DOHH2 (cell line): ENCODE measurements around the gene ZDHHC17.

Experiments
- EZH2phosphoT487 ChIP-seq: fragments of 200-600 bp; sonication (generic); IDR thresholded peaks from 2 replicates; pipeline ENCODE4 v1.6.1; 2017; ENCODE audit warnings: borderline replicate concordance, mild to moderate bottlenecking, antibody characterized with exemption, low read length, moderate library complexity, mixed read lengths
- TF ChIP-seq, protein P1 (sequence below): fragments of 200-600 bp; sonication (generic); IDR thresholded peaks from one replicate; pipeline ENCODE4 v1.5.1; 2014; ENCODE audit warnings: antibody characterized with exemption, mild to moderate bottlenecking, low read depth, low read length; ENCODE audit not compliant: poor library complexity, severe bottlenecking

GRCh38 chr12:76898442-76898841, 134.5 kb downstream of the ZDHHC17 start:
- TF ChIP-seq, protein P1, sequence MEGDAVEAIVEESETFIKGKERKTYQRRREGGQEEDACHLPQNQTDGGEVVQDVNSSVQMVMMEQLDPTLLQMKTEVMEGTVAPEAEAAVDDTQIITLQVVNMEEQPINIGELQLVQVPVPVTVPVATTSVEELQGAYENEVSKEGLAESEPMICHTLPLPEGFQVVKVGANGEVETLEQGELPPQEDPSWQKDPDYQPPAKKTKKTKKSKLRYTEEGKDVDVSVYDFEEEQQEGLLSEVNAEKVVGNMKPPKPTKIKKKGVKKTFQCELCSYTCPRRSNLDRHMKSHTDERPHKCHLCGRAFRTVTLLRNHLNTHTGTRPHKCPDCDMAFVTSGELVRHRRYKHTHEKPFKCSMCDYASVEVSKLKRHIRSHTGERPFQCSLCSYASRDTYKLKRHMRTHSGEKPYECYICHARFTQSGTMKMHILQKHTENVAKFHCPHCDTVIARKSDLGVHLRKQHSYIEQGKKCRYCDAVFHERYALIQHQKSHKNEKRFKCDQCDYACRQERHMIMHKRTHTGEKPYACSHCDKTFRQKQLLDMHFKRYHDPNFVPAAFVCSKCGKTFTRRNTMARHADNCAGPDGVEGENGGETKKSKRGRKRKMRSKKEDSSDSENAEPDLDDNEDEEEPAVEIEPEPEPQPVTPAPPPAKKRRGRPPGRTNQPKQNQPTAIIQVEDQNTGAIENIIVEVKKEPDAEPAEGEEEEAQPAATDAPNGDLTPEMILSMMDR, result no peak
- TF ChIP-seq EZH2phosphoT487, result no peak
